HG02623 (cell line): Measurements from ENCODE around the gene CD109.
"Not testable (repeated sequence)": the region's sequence is repeated elsewhere in the genome, so short reads cannot be mapped to it uniquely, and the experiment has no call there.

Experiments used
- ATAC-seq: cut with Tn5 transposase; IDR thresholded peaks from one replicate; pipeline ENCODE4 v1.9.1; 2021; ENCODE audit warnings: moderate library complexity; ENCODE audit not compliant: unreplicated experiment

CD109 gene

DNA sequence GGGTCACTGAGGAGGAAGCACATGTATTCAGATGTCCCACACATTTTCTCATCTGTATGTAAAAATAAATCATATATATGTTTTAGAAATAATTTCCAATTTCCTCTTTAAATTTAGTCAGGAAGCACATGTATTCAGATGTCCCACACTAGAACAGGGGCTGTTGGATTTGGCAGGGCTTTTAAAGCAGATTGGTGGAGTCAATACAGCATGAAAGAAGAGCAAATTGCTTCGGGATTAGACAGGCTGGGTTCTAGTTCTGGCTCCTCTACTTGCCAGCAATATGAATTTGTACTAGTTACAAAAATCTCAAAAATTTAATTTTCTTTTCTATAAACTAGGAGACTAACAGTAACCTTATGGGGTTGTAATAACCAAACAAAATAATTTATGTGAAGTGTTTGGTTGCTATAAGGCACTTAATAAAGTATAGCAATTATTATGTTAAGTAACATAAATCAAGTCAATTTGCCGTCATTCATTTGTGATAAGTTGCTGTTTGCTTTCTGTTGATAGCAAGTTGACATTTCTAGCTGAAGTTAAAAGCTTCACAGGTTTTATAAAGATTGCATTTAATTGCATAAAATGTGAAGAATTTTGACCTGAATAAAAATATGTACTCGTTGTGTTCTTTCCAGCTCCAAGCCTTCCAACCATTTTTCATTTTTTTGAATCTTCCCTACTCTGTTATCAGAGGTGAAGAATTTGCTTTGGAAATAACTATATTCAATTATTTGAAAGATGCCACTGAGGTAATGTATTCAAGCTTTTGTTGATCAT is 88.9 kb downstream of the CD109 start:
- no peak for ATAC-seq

DNA sequence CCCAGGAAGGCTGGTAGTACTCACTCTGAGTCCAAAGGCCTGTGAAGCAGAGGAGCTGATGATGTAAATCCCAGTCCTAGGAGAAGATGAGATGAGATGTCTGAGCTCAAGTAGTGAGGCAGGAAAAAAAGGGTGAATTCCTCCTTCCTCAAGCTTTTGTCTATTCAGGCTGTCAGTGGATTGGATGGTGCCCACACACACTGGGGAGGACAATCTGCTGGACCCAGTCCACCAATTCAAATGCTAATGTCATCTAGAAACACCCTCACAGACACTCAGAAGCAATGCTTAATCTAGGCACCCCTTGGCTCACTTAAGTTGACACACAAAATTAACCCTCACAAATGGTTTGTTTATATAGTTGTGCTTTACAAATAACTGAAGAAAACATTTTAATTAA is 94.6 kb downstream of the CD109 start:
- ATAC-seq, result no peak

DNA sequence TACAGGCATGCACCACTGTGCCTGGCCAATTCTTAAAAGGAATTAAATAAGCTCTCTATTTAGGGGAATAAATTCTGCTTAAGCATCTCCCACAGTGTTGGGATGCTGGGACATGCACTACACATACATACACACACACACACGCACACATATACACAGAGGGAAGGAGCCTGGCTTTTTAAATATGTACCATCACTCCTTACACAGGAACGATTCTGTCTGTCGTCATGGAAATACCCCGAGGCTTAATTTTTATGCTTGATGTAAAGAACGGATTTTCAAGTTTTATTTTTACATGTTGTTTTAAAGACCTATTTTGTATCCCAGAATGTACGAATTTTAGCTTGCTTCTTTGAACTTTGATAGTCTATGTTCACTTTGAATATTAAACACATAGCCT is 95.3 kb downstream of the CD109 start:
- no peak for ATAC-seq

DNA sequence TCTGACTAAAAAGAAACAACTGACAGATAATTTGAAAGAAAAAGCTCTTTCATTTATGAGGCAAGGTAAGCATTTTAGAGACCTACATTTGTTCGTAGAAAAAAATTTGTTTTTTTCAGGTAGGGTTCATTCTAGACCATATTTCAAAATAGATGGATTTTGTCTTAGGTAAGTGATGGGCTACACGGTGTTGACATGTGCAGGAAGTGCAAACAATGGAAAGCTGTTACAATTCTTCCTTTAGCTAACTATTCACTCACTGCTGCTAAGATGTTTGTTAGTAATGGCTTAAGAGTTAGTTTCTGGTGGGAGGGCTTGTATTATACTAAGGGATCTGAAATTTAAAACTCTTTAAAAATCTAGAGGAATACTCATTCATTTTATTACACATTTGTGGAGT is 96.7 kb downstream of the CD109 start:
- no peak for ATAC-seq

DNA sequence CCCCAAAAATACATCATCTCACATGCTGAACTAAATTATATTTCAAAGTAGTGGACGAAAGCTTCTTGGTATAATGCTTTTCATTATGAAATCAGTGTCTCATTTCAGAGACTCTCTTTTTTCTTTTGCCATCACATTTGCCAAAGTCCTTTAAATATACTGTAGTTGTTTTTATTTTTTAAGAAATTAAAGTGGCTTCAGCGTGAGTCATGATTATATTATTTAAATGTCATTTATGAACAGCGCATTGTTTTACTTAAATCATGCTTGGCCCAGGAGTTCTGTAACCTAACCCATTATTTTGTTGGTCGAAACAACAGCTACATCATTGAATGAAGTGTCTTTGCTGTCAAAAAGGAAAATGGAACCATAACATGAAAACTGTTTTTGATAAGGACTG is 100.9 kb downstream of the CD109 start:
- ATAC-seq, result no peak

DNA sequence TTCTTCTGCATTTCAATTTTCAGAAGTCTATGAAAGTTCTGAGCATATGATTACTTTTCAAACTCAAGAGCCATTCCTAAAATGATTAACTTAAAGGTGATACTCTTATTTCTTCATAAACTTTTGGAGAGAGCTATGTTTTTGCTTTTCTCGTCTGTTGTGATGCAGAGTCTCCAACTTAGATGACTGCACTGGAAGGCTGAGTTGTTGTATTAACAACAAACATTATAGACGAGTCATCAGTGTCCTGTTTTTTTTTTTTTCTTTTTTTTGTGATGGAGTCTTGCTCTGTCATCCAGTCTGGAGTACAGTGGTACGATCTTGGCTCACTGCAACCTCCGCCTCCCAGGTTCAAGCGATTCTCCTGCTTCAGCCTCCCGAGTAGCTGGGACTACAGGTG is 101.9 kb downstream of the CD109 start:
- ATAC-seq, result no peak

DNA sequence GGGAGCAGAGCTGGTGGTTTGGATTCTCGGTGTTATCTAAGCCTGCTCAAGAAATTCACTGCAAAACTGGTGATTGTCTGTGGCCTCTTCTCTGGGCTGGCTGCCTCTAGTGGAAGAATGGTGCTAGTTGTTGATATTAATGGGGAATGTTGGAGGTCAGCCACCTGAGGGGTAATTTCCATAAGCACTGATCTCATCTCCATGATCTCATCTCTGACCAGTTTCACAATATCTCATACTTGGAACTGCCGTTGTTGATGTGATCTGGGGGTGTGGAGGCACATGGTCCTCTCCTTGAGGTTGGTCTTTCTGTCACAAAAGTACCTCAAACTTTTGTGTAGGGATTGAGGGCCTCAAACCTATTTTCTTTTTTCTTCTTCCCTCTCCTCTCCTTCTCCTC is 102.6 kb downstream of the CD109 start:
- peak; percentile 76 for ATAC-seq

DNA sequence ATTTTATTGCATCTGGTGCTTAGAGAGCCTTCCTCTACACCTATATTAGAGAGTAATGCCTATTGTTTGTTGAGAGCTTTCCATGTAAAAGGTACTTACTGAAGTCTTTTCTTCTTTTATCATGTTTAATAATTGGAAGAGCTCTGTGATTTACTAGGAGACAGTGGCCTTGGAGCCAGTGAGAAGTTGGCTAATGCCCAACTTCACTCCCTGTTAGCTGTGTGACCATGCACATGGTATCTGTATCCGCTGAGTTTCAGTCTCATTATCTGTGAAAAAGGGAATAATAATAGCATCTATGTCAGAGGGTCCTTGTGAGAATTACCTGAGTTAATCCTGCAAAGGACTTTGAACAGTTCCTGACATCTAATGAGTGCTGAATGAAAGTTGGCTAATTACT is 105.0 kb downstream of the CD109 start:
- no peak for ATAC-seq

DNA sequence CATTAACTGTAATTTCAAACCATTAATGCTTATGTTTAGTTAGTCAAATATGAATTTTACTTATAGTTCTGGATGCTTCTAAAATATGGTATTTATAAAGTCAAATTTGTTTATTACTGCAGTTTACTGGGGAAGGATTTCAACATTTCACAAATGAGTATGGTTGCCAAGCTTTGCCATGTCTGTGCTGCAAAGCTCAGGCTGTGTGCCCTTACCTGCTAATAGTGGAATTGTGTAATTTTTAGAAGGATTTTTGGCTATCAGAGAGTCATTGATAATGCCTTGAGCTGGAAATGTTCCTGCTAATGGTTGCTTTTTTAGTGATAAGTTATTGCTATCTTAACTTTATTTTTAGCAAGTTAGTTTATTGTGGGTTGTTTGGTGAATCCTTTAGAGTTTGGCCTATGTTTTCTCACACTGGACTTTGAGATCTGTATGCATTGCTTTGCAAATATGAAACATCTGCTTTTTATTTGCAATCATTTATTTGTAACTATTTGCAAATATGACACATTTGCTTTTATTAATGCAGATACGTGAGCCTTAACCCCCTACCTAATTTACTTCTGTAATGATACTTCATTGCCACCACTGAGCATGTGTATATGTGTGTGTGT is 105.8 kb downstream of the CD109 start:
- ATAC-seq, result no peak

DNA sequence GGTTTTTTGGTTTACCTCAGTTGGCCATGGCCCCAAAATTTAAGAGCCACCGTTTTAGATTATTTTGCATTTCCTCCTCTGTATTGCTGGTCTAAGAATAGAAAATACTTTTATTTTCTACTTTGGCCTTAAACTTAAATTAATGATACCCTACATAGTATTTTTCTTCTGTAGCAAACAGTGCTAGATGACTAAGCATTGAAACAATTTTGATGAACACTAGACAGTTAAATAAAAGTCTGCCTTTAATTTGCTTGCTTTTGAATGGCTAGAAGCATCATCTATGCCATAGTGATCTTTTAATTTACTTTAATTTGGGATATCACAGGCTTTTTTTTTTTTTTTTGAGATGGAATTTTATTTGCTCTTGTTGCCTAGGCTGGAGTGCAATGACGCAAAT is 106.4 kb downstream of the CD109 start:
- no peak for ATAC-seq

DNA sequence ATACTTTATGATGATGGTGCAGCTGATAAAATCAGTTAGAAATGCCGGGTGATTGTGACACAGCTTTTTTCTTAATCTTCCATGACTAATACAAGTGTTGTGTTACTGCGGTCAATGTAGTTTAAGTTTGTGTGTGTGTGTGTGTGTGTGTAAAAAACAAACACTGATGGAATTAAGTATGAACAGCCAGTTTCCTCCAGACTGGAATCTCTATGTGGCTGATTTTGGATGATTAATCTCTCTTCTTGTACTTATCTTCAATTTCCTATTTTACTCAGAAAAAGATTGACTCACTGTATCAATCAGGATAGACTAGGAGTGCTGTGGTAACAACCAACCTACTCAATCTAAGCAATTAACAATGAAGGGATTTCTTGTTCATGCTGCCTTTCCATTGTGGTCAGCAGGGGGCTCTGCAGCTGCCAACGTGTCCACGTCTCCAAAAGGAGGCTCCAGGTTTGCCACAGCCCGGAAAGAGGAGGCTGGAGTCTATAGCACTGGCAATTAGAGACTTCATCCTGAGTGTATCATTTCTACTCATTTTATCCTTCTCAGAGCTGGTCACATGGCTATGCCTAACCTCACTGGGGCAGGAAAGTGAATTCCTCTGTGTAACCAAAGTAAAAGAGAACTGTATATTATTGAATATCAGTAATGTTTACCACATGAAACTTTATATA is 107.7 kb downstream of the CD109 start:
- no peak for ATAC-seq

DNA sequence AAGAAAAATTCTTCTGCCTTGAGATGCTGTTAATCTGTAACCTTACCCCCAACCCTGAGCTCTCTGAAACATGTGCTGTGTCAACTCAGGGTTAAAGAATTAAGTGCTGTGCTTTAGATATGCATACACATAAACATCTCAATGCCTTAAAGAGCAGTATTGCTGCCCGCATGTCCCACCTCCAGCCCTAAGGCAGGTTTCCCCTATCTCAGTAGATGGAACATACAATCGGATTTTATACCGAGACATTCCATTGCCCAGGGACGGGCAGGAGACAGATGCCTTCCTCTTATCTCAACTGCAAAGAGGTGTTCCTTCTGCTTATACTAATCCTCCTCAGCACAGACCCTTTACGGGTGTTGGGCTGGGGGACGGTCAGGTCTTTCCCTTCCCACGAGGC is 109.2 kb downstream of the CD109 start:
- ATAC-seq, result not testable (repeated sequence)

DNA sequence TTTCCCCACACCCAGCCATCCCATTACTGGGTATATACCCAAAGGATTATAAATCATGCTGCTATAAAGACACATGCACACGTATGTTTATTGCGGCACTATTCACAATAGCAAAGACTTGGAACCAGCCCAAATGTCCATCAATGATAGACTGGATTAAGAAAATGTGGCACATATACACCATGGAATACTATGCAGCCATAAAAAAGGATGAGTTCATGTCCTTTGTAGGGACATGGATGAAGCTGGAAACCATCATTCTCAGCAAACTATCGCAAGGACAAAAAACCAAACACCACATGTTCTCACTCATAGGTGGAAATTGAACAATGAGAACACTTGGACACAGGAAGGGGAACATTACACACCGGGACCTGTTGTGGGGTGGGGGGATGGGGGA is 110.0 kb downstream of the CD109 start:
- ATAC-seq, result not testable (repeated sequence)

DNA sequence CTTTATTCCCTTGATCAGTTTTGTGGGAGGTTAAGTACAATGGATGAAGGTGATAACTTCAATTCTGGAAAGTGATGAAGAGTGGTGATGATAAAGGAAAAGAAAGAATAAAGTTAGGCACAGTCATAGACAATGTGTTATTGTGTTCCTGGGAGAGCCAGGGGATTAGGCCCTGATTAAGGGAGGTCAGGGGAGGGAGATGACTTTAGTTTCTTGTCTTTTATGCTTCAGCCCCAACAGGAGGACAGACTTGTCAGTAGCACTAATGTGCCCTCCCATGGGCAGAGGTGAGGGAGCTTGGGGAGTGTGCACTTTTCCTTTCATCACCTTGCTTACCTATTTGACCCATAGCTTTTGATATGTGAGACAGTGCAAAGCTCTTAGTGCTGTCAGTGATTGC is 115.7 kb downstream of the CD109 start:
- ATAC-seq, result no peak

DNA sequence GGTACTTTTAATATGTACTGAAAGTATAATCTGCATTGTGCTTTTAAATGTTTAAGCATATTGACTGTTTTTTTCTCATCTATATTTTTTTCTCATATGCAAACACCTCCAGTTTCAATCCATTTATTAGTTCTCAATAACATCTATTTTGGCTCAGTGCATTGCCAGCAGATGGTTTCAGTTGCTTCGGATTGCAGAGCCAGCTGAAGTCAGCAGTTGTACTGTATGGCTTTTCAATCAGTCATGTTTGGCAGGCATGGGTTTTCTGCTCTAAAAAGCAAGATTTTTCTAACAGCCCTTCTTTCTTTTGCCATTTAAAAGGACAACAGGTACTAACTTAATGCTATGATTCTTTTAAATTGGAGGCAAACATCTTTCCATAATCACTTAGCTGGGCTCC is 121.2 kb downstream of the CD109 start:
- ATAC-seq, result no peak

DNA sequence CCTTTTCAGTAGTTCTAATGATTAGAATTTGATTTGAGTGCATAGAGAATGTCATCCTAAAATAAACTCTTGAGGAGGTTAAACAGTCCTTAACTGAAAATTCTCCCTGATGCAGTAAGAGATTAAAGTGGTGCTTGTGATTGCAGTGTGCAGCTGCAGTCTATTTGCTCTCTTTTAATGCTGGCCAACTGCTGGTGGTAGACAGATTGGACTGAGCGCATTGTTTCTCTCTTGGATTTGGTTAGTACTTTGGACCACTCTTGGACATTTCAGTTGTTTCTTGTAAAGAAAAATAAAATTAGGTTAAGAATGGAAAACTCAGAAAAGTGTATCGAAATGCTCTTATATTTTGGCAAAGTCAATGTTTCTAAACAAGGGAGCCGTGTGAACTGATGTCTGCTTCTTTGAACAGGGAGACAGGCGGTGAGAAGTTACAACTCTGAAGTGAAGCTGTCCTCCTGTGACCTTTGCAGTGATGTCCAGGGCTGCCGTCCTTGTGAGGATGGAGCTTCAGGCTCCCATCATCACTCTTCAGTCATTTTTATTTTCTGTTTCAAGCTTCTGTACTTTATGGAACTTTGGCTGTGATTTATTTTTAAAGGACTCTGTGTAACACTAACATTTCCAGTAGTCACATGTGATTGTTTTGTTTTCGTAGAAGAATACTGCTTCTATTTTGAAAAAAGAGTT is 127.2 kb downstream of the CD109 start:
- no peak for ATAC-seq

DNA sequence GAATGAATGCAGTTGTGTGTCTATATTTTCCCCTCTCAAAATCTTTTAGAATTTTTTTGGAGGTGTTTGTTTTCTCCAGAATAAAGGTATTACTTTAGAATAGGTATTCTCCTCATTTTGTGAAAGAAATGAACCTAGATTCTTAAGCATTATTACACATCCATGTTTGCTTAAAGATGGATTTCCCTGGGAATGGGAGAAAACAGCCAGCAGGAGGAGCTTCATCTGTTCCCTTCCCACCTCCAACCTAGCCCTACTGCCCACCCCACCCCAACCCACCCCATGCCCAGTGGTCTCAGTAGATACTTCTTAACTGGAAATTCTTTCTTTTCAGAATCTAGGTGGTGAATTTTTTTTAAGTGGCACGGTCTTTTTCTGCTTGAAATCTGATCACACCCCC is 127.8 kb downstream of the CD109 start:
- no peak for ATAC-seq

DNA sequence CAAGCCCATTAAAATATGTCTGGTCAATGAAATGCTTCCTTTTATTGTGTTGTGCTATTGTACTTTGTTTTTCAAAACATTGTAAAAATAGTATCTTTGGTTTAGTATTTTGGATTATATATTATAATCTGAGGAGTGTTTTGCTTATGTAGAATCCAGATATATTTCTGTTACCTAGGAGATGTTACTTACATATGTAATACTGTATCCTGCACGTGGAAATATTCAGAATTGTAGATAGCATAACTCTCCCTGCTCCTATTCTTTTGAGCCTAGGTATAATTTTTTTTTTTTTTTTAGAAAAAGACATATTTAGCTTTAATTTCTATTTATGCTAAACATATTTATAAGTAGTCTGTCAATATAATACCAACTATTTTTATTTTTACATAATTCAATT is 130.6 kb downstream of the CD109 start:
- ATAC-seq, result no peak

DNA sequence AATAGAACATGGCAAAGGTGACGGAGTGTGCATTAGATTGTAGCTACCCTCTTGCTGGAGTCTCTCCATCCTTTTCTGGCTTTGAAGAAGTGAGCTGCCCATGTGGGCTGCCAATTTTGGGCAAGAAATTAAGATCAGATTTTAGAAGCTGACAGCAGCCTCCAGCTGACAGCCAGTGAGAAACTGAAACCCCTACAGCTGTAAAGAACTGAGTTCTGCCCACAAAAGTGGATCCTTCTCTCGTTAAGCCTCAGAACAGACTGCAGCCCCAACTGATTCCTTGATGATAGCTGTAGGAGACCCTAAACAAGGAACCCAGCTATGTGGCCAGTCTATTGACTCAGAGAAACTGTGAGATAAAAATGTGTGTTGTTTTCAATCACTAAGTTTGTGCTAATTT is 134.1 kb downstream of the CD109 start:
- ATAC-seq, result no peak

DNA sequence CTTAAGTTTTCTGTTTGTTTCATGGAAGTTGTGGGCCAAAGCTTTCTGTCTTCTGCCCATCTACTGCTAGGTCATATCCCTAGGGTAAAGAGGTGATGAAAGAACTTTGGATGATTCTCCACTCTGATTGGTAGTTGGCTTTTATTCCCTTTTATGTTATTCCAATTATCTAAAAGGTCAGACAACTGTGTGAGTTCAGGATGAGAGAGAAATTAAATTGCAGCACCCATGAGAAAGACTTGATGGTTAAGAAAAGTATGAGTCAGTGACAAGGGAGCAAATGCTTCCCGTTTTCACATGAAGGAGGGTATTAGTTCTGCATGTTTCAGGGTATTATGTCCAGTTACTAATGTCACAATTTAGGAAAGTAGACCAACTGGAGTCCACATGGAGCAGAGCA is 136.3 kb downstream of the CD109 start:
- ATAC-seq, result no peak

DNA sequence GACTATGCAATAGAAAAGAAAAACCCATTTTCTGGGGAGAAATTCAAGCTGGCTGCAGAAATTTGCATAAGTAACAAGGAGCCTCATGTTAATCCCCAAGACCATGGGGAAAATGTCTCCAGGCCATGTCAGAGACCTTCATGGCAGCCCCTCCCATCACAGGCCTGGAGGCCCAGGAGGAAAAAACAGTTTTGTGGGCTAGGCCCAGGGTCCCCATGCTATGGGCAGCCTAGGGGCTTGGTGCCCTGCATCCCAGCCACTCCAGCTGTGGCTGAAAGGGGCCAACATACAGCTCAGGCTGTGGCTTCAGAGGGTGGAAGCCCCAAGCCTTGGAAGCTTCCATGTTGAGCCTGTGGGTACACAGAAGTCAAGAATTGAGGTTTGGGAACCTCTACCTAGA is 148.7 kb downstream of the CD109 start:
- not testable (repeated sequence) for ATAC-seq

DNA sequence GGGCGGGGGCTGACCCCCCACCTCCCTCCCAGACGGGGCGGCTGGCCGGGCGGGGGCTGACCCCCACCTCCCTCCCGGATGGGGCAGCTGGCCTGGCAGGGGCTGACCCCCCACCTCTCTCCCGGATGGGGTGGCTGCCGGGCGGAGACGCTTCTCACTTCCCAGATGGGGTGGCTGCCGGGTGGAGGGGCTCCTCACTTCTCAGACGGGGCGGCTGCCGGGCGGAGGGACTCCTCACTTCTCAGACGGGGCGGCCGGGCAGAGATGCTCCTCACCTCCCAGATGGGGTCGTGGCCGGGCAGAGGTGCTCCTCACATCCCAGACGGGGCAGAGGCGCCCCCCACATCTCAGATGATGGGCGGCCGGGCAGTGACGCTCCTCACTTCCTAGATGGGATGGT is 155.0 kb downstream of the CD109 start:
- ATAC-seq, result not testable (repeated sequence)
